Astrocyte (in vitro differentiated cells and primary cell): Measurements from ENCODE around the gene RTRAF. TPM values are rescaled to one million over a fixed set of nuclear protein-coding genes. Genes with fewer than 3 reads are reported as not detected.
A peak's percentile ranks its signal among the peaks of the same experiment; 100 is the strongest.

Experiments used
- DNase-seq: peaks from one replicate; pipeline ENCODE4 v3.0.0-alpha.2; 2010; ENCODE audit warnings: low read depth
- FAIRE-seq: peaks from 2 replicates; lab custom pipeline; 2011; peaks lifted over from hg19 to GRCh38; lab: Jason Lieb, UNC
- H2AFZ ChIP-seq: 2 replicates; pipeline ENCODE4 v1.6.0; 2012; ENCODE audit warnings: low read depth, low read length, inconsistent platforms
- H3K27ac ChIP-seq: 2 replicates; pipeline ENCODE4 v1.5.1; 2011; ENCODE audit warnings: low read depth, low read length, inconsistent platforms
- H3K27me3 ChIP-seq: 2 replicates; pipeline ENCODE4 v1.6.0; 2011; ENCODE audit warnings: low read length, inconsistent platforms; ENCODE audit not compliant: insufficient read depth
- H3K36me3 ChIP-seq: 2 replicates; pipeline ENCODE4 v1.5.1; 2011; ENCODE audit warnings: low read length, inconsistent platforms; ENCODE audit not compliant: insufficient read depth
- H3K4me1 ChIP-seq: 2 replicates; pipeline ENCODE4 v1.5.1; 2011; ENCODE audit warnings: low read length, inconsistent platforms; ENCODE audit not compliant: insufficient read depth
- H3K4me2 ChIP-seq: 2 replicates; pipeline ENCODE4 v1.6.0; 2012; ENCODE audit warnings: low read length, inconsistent platforms
- H3K4me3 ChIP-seq: 2 replicates; pipeline ENCODE4 v1.5.1; 2011; ENCODE audit warnings: low read depth, mild to moderate bottlenecking, low read length, inconsistent platforms; ENCODE audit not compliant: insufficient read depth
- H3K79me2 ChIP-seq: 2 replicates; pipeline ENCODE4 v1.6.0; 2012; ENCODE audit warnings: mild to moderate bottlenecking, low read length, inconsistent platforms; ENCODE audit not compliant: insufficient read depth
- H3K9ac ChIP-seq: 2 replicates; pipeline ENCODE4 v1.6.0; 2012; ENCODE audit warnings: mild to moderate bottlenecking, low read length, inconsistent platforms
- H3K9me3 ChIP-seq: 2 replicates; pipeline ENCODE4 v1.5.1; 2012; ENCODE audit warnings: low read depth, mild to moderate bottlenecking, low read length, inconsistent platforms; ENCODE audit not compliant: insufficient read depth
- H4K20me1 ChIP-seq: 2 replicates; pipeline ENCODE4 v1.6.0; 2012; ENCODE audit warnings: low read length, inconsistent platforms; ENCODE audit not compliant: insufficient read depth
- H3K27ac Mint-ChIP-seq: one replicate; pipeline ENCODE4 v1.8.0; 2021; ENCODE audit warnings: mild to moderate bottlenecking, mixed read lengths; ENCODE audit not compliant: unreplicated experiment
- H3K27me3 Mint-ChIP-seq: one replicate; pipeline ENCODE4 v1.8.0; 2021; ENCODE audit warnings: low read depth, mixed read lengths; ENCODE audit not compliant: unreplicated experiment
- H3K36me3 Mint-ChIP-seq: one replicate; pipeline ENCODE4 v1.8.0; 2021; ENCODE audit warnings: low read depth, mixed read lengths; ENCODE audit not compliant: unreplicated experiment
- H3K4me1 Mint-ChIP-seq: one replicate; pipeline ENCODE4 v1.8.0; 2021; ENCODE audit warnings: low read depth, mixed read lengths; ENCODE audit not compliant: unreplicated experiment
- H3K4me3 Mint-ChIP-seq: one replicate; pipeline ENCODE4 v1.8.0; 2021; ENCODE audit warnings: mild to moderate bottlenecking, moderate library complexity, mixed read lengths; ENCODE audit not compliant: unreplicated experiment
- H3K9me3 Mint-ChIP-seq: one replicate; pipeline ENCODE4 v1.8.0; 2021; ENCODE audit warnings: mild to moderate bottlenecking, mixed read lengths; ENCODE audit not compliant: unreplicated experiment
- EZH2 ChIP-seq: IDR thresholded peaks from 2 replicates; pipeline ENCODE4 v1.6.1; 2012; ENCODE audit warnings: mild to moderate bottlenecking, low read length, inconsistent platforms; ENCODE audit not compliant: insufficient read depth
- total RNA-seq: library from RNA; stranded (reverse); gene quantifications from 2 replicates; pipeline ENCODE4 v1.2.1, GENCODE V29; 2021
- TF ChIP-seq, protein P1 (sequence below): IDR thresholded peaks from 2 replicates; pipeline ENCODE4 v1.5.1; 2011; ENCODE audit warnings: low read depth, mild to moderate bottlenecking, inconsistent platforms, low read length, moderate library complexity; ENCODE audit not compliant: insufficient read depth

Gene RTRAF
- total RNA-seq, 1 donor from 2014 or later, result 224 TPM

GRCh38 chr14:52020866-52021717 lies 31.7 kb downstream of the RTRAF start:
- no peak for FAIRE-seq

GRCh38 chr14:52021957-52022600 lies 32.7 kb downstream of the RTRAF start:
- no peak overlapping the region for H3K27ac ChIP-seq
- Mint-ChIP-seq H3K4me3 (no peak overlapping the region), H3K36me3 (peaks cover 2% of the 10 kb centered on the region), H3K27ac (no peak overlapping the region), H3K4me1 (peaks cover 24% of the 10 kb centered on the region), H3K27me3 (peaks cover 2% of the 10 kb centered on the region), H3K9me3 (peaks cover 7% of the 10 kb centered on the region)
- no peak overlapping the region for H2AFZ ChIP-seq
- peaks cover 6% of the 10 kb centered on the region for H3K36me3 ChIP-seq
- H3K9me3 ChIP-seq, result no peaks in the 10 kb centered on the region
- H3K9ac ChIP-seq, result no peak overlapping the region
- FAIRE-seq (no peak), DNase-seq (no peak)
- H3K79me2 ChIP-seq, result no peaks in the 10 kb centered on the region
- no peak overlapping the region for H3K4me2 ChIP-seq
- H3K4me3 ChIP-seq, result no peak overlapping the region
- peaks cover 46% of the 10 kb centered on the region for H3K4me1 ChIP-seq
- no peaks in the 10 kb centered on the region for H3K27me3 ChIP-seq
- no peaks in the 10 kb centered on the region for H4K20me1 ChIP-seq
- no peak for TF ChIP-seq EZH2
- TF ChIP-seq, protein P1, sequence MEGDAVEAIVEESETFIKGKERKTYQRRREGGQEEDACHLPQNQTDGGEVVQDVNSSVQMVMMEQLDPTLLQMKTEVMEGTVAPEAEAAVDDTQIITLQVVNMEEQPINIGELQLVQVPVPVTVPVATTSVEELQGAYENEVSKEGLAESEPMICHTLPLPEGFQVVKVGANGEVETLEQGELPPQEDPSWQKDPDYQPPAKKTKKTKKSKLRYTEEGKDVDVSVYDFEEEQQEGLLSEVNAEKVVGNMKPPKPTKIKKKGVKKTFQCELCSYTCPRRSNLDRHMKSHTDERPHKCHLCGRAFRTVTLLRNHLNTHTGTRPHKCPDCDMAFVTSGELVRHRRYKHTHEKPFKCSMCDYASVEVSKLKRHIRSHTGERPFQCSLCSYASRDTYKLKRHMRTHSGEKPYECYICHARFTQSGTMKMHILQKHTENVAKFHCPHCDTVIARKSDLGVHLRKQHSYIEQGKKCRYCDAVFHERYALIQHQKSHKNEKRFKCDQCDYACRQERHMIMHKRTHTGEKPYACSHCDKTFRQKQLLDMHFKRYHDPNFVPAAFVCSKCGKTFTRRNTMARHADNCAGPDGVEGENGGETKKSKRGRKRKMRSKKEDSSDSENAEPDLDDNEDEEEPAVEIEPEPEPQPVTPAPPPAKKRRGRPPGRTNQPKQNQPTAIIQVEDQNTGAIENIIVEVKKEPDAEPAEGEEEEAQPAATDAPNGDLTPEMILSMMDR, result no peak

More at GRCh38 chr14:52020866-52021717, 31.7 kb downstream of the RTRAF start:
- Histone ChIP-seq H3K9ac (no peak overlapping the region), H4K20me1 (no peaks in the 10 kb centered on the region), H3K4me2 (peak overlapping the region; percentile 9), H3K79me2 (no peaks in the 10 kb centered on the region), H3K4me1 (peaks cover 39% of the 10 kb centered on the region), H3K4me3 (no peak overlapping the region), H3K9me3 (no peaks in the 10 kb centered on the region), H3K27me3 (no peaks in the 10 kb centered on the region), H3K27ac (no peak overlapping the region), H2AFZ (no peak overlapping the region), H3K36me3 (peaks cover 6% of the 10 kb centered on the region)
- Mint-ChIP-seq H3K27me3 (peaks cover 3% of the 10 kb centered on the region), H3K4me1 (peaks cover 21% of the 10 kb centered on the region), H3K9me3 (peaks cover 7% of the 10 kb centered on the region), H3K36me3 (peaks cover 2% of the 10 kb centered on the region), H3K4me3 (no peak overlapping the region), H3K27ac (no peak overlapping the region)
- no peak for TF ChIP-seq EZH2
- TF ChIP-seq, protein P1, result no peak
- no peak for DNase-seq
